ENCODE results near the gene CACNA1D.

The CACNA1D gene

GRCh38 chr3:53721187-53722119 is 227.0 kb downstream of the CACNA1D start:
- no peak overlapping the region for H3K4me3 ChIP-seq (ENCODE audit: low read depth, low read length)
- H2AFZ ChIP-seq (ENCODE audit: low read length, unreplicated experiment): no peak overlapping the region
- H3K79me2 ChIP-seq (ENCODE audit: control insufficient read depth, insufficient read depth, low read length, unreplicated experiment): no peaks in the 10 kb centered on the region
- peaks cover 17% of the 10 kb centered on the region; the same call in 1 of the 2 replicates for H3K27me3 ChIP-seq (ENCODE audit: insufficient read depth, low read length)
- H3K4me1 ChIP-seq (ENCODE audit: control insufficient read depth, insufficient read depth, low read length, unreplicated experiment): peaks cover 6% of the 10 kb centered on the region
- no peak overlapping the region for H3K27ac ChIP-seq (ENCODE audit: low read depth, low read length)
- no peaks in the 10 kb centered on the region for H3K36me3 ChIP-seq (ENCODE audit: insufficient read depth, low read length)

- Histone ChIP-seq H3K27ac (ENCODE audit: low read depth, low read length) (no peak overlapping the region), H2AFZ (ENCODE audit: low read length, unreplicated experiment) (no peak overlapping the region), H3K36me3 (ENCODE audit: insufficient read depth, low read length) (no peaks in the 10 kb centered on the region), H3K4me3 (ENCODE audit: low read depth, low read length) (no peak overlapping the region), H3K27me3 (ENCODE audit: insufficient read depth, low read length) (peaks cover 17% of the 10 kb centered on the region; the same call in 1 of the 2 replicates), H3K4me1 (ENCODE audit: control insufficient read depth, insufficient read depth, low read length, unreplicated experiment) (peaks cover 6% of the 10 kb centered on the region), H3K79me2 (ENCODE audit: control insufficient read depth, insufficient read depth, low read length, unreplicated experiment) (no peaks in the 10 kb centered on the region)
Measured at GRCh38 chr3:53724566-53724965, 230.2 kb downstream of the CACNA1D start.

GRCh38 chr3:53725387-53725995 is 231.1 kb downstream of the CACNA1D start:
- H3K36me3 ChIP-seq (ENCODE audit: insufficient read depth, low read length): no peaks in the 10 kb centered on the region
- peaks cover 6% of the 10 kb centered on the region for H3K4me1 ChIP-seq (ENCODE audit: control insufficient read depth, insufficient read depth, low read length, unreplicated experiment)
- no peaks in the 10 kb centered on the region for H3K79me2 ChIP-seq (ENCODE audit: control insufficient read depth, insufficient read depth, low read length, unreplicated experiment)
- no peak overlapping the region for H3K4me3 ChIP-seq (ENCODE audit: low read depth, low read length)
- no peak overlapping the region for H2AFZ ChIP-seq (ENCODE audit: low read length, unreplicated experiment)
- no peak overlapping the region for H3K27ac ChIP-seq (ENCODE audit: low read depth, low read length)
- peaks cover 19% of the 10 kb centered on the region; the same call in 1 of the 2 replicates for H3K27me3 ChIP-seq (ENCODE audit: insufficient read depth, low read length)

- no peak overlapping the region for H2AFZ ChIP-seq (ENCODE audit: low read length, unreplicated experiment)
- H3K4me3 ChIP-seq (ENCODE audit: low read depth, low read length): no peak overlapping the region
- no peaks in the 10 kb centered on the region for H3K79me2 ChIP-seq (ENCODE audit: control insufficient read depth, insufficient read depth, low read length, unreplicated experiment)
- H3K27ac ChIP-seq (ENCODE audit: low read depth, low read length): no peak overlapping the region
- H3K4me1 ChIP-seq (ENCODE audit: control insufficient read depth, insufficient read depth, low read length, unreplicated experiment): no peaks in the 10 kb centered on the region
- peaks cover 27% of the 10 kb centered on the region; the same call in 1 of the 2 replicates for H3K27me3 ChIP-seq (ENCODE audit: insufficient read depth, low read length)
- no peaks in the 10 kb centered on the region for H3K36me3 ChIP-seq (ENCODE audit: insufficient read depth, low read length)
Measured at GRCh38 chr3:53726643-53727042, 232.2 kb downstream of the CACNA1D start.

GRCh38 chr3:53728606-53729005 is 234.2 kb downstream of the CACNA1D start:
- Histone ChIP-seq H2AFZ (ENCODE audit: low read length, unreplicated experiment) (no peak overlapping the region), H3K4me1 (ENCODE audit: control insufficient read depth, insufficient read depth, low read length, unreplicated experiment) (no peaks in the 10 kb centered on the region), H3K27ac (ENCODE audit: low read depth, low read length) (no peak overlapping the region), H3K4me3 (ENCODE audit: low read depth, low read length) (no peak overlapping the region), H3K27me3 (ENCODE audit: insufficient read depth, low read length) (peaks cover 27% of the 10 kb centered on the region; the same call in 1 of the 2 replicates), H3K79me2 (ENCODE audit: control insufficient read depth, insufficient read depth, low read length, unreplicated experiment) (no peaks in the 10 kb centered on the region), H3K36me3 (ENCODE audit: insufficient read depth, low read length) (no peaks in the 10 kb centered on the region)

GRCh38 chr3:53729159-53729558 is 234.7 kb downstream of the CACNA1D start:
- Histone ChIP-seq H3K4me1 (ENCODE audit: control insufficient read depth, insufficient read depth, low read length, unreplicated experiment) (no peaks in the 10 kb centered on the region), H2AFZ (ENCODE audit: low read length, unreplicated experiment) (no peak overlapping the region), H3K79me2 (ENCODE audit: control insufficient read depth, insufficient read depth, low read length, unreplicated experiment) (no peaks in the 10 kb centered on the region), H3K27ac (ENCODE audit: low read depth, low read length) (no peak overlapping the region), H3K4me3 (ENCODE audit: low read depth, low read length) (no peak overlapping the region), H3K36me3 (ENCODE audit: insufficient read depth, low read length) (no peaks in the 10 kb centered on the region), H3K27me3 (ENCODE audit: insufficient read depth, low read length) (peaks cover 22% of the 10 kb centered on the region; the same call in 1 of the 2 replicates)

- H3K4me3 ChIP-seq (ENCODE audit: low read depth, low read length): no peak overlapping the region
- H3K27me3 ChIP-seq (ENCODE audit: insufficient read depth, low read length): peaks cover 21% of the 10 kb centered on the region; the same call in 1 of the 2 replicates
- no peak overlapping the region for H2AFZ ChIP-seq (ENCODE audit: low read length, unreplicated experiment)
- H3K27ac ChIP-seq (ENCODE audit: low read depth, low read length): no peak overlapping the region
- no peaks in the 10 kb centered on the region for H3K4me1 ChIP-seq (ENCODE audit: control insufficient read depth, insufficient read depth, low read length, unreplicated experiment)
- no peaks in the 10 kb centered on the region for H3K36me3 ChIP-seq (ENCODE audit: insufficient read depth, low read length)
- H3K79me2 ChIP-seq (ENCODE audit: control insufficient read depth, insufficient read depth, low read length, unreplicated experiment): no peaks in the 10 kb centered on the region
Measured at GRCh38 chr3:53729618-53730017, 235.2 kb downstream of the CACNA1D start.

- no peaks in the 10 kb centered on the region for H3K36me3 ChIP-seq (ENCODE audit: insufficient read depth, low read length)
- no peaks in the 10 kb centered on the region for H3K79me2 ChIP-seq (ENCODE audit: control insufficient read depth, insufficient read depth, low read length, unreplicated experiment)
- no peak overlapping the region for H3K27ac ChIP-seq (ENCODE audit: low read depth, low read length)
- H3K27me3 ChIP-seq (ENCODE audit: insufficient read depth, low read length): peaks cover 16% of the 10 kb centered on the region; the same call in 1 of the 2 replicates
- no peak overlapping the region for H2AFZ ChIP-seq (ENCODE audit: low read length, unreplicated experiment)
- no peak overlapping the region for H3K4me3 ChIP-seq (ENCODE audit: low read depth, low read length)
- H3K4me1 ChIP-seq (ENCODE audit: control insufficient read depth, insufficient read depth, low read length, unreplicated experiment): no peaks in the 10 kb centered on the region
Measured at GRCh38 chr3:53730576-53730975, 236.2 kb downstream of the CACNA1D start.

GRCh38 chr3:53731934-53732624 is 237.7 kb downstream of the CACNA1D start:
- Histone ChIP-seq H3K4me1 (ENCODE audit: control insufficient read depth, insufficient read depth, low read length, unreplicated experiment) (no peaks in the 10 kb centered on the region), H3K27ac (ENCODE audit: low read depth, low read length) (no peak overlapping the region), H3K79me2 (ENCODE audit: control insufficient read depth, insufficient read depth, low read length, unreplicated experiment) (no peaks in the 10 kb centered on the region), H3K4me3 (ENCODE audit: low read depth, low read length) (no peak overlapping the region), H3K27me3 (ENCODE audit: insufficient read depth, low read length) (peaks cover 11% of the 10 kb centered on the region; the same call in 1 of the 2 replicates), H3K36me3 (ENCODE audit: insufficient read depth, low read length) (no peaks in the 10 kb centered on the region), H2AFZ (ENCODE audit: low read length, unreplicated experiment) (no peak overlapping the region)

- Histone ChIP-seq H3K36me3 (ENCODE audit: insufficient read depth, low read length) (no peaks in the 10 kb centered on the region), H2AFZ (ENCODE audit: low read length, unreplicated experiment) (no peak overlapping the region), H3K4me3 (ENCODE audit: low read depth, low read length) (no peak overlapping the region), H3K4me1 (ENCODE audit: control insufficient read depth, insufficient read depth, low read length, unreplicated experiment) (no peaks in the 10 kb centered on the region), H3K79me2 (ENCODE audit: control insufficient read depth, insufficient read depth, low read length, unreplicated experiment) (no peaks in the 10 kb centered on the region), H3K27ac (ENCODE audit: low read depth, low read length) (no peak overlapping the region), H3K27me3 (ENCODE audit: insufficient read depth, low read length) (peaks cover 11% of the 10 kb centered on the region; the same call in 1 of the 2 replicates)
Measured at GRCh38 chr3:53733446-53733845, 239.0 kb downstream of the CACNA1D start.

All from ACC112 (cell line).